OCI-LY1 (cell line): ENCODE data around the gene MUC5AC.

Experiments
- CTCF ChIP-seq: fragments of 200-600 bp; sonication (generic), shearing (Covaris generic); IDR thresholded peaks from 2 replicates; pipeline ENCODE4 v1.5.1; 2017; ENCODE audit warnings: mild to moderate bottlenecking, antibody characterized with exemption, low read length, moderate library complexity, mixed read lengths
- EZH2 ChIP-seq: fragments of 200-600 bp; sonication (generic), shearing (Covaris generic); IDR thresholded peaks from 2 replicates; pipeline ENCODE4 v1.8.0; 2017; ENCODE audit warnings: borderline replicate concordance, mixed run types, mild to moderate bottlenecking, antibody characterized with exemption, low read length, moderate library complexity, mixed read lengths

GRCh38 chr11:1194231-1194976, 36.7 kb downstream of the MUC5AC start:
- TF ChIP-seq CTCF: no peak
- TF ChIP-seq EZH2: no peak
